DOHH2 (cell line): ENCODE data around the gene TESK2.

Experiments
- EZH2phosphoT487 ChIP-seq: fragments of 200-600 bp; sonication (generic); IDR thresholded peaks from 2 replicates; pipeline ENCODE4 v1.6.1; 2017; ENCODE audit warnings: borderline replicate concordance, mild to moderate bottlenecking, antibody characterized with exemption, low read length, moderate library complexity, mixed read lengths
- TF ChIP-seq, protein P1 (sequence below): fragments of 200-600 bp; sonication (generic); IDR thresholded peaks from one replicate; pipeline ENCODE4 v1.5.1; 2014; ENCODE audit warnings: antibody characterized with exemption, mild to moderate bottlenecking, low read depth, low read length; ENCODE audit not compliant: poor library complexity, severe bottlenecking

- TF ChIP-seq, protein P1, sequence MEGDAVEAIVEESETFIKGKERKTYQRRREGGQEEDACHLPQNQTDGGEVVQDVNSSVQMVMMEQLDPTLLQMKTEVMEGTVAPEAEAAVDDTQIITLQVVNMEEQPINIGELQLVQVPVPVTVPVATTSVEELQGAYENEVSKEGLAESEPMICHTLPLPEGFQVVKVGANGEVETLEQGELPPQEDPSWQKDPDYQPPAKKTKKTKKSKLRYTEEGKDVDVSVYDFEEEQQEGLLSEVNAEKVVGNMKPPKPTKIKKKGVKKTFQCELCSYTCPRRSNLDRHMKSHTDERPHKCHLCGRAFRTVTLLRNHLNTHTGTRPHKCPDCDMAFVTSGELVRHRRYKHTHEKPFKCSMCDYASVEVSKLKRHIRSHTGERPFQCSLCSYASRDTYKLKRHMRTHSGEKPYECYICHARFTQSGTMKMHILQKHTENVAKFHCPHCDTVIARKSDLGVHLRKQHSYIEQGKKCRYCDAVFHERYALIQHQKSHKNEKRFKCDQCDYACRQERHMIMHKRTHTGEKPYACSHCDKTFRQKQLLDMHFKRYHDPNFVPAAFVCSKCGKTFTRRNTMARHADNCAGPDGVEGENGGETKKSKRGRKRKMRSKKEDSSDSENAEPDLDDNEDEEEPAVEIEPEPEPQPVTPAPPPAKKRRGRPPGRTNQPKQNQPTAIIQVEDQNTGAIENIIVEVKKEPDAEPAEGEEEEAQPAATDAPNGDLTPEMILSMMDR = no peak
- TF ChIP-seq EZH2phosphoT487 = no peak
These were observed 13.3 kb downstream of the TESK2 start for GRCh38 chr1:45477646-45478045.
